ENCODE results near the gene IL17RC. TPM values are rescaled to one million over a fixed set of nuclear protein-coding genes. Genes with fewer than 3 reads are reported as not detected.

Gene IL17RC
- total and polyA plus RNA-seq, 2 donors (not counting 3 experiments of a cell fraction or from before 2014, with no cell fraction given) = 18.7 to 19.9 TPM

DNA sequence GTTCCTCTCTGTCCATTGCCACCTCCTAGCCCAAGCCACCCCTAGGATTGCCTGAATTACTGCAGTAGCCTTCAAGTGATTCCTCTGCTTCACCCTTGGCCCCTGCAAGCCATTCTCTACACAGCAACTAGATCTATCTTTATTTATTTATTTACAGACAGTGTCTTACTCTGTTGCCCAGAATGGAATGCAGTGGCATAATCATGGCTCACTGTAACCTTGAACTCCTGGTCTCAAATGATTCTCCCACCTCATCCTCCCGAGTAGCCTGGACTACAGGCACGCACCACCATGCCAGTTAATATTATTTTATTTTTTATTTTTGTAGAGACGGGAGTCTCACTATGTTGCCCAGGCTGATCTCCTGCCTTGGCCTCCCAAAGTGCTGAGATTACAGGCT, 28.4 kb upstream of the IL17RC start:
- Histone ChIP-seq H3K9me1 (replicated peaks; ENCODE audit: control insufficient read depth, extremely low read depth, insufficient read depth, low read length) (no peaks in the 10 kb centered on the region), H2AFZ (ENCODE audit: low read depth, low read length) (no peak overlapping the region), H3K27me3 (ENCODE audit: control insufficient read depth in 2 of 2, insufficient read depth in 2 of 2, low read length in 2 of 2) (no peaks in the 10 kb centered on the region), H4K20me1 (replicated peaks; ENCODE audit: control insufficient read depth, extremely low read depth, insufficient read depth, low read length) (no peaks in the 10 kb centered on the region), H3K4me3 (replicated peaks in 1 of 3; ENCODE audit: insufficient read depth in 1 of 3, low read depth in 1 of 3, low read length in 3 of 3) (no peak overlapping the region), H3K36me3 (ENCODE audit: control insufficient read depth in 2 of 2, extremely low read depth in 1 of 2, insufficient read depth in 2 of 2, low read length in 2 of 2) (peaks cover 4 to 7% of the 10 kb centered on the region in 2 experiments), H3K4me2 (ENCODE audit: insufficient read depth, low read length) (no peak overlapping the region), H3K4me1 (ENCODE audit: control insufficient read depth, extremely low read depth, insufficient read depth, low read length) (peaks cover 25% of the 10 kb centered on the region), H3K27ac (ENCODE audit: insufficient read depth, low read depth, low read length) (no peak overlapping the region), H3K9ac (replicated peaks; ENCODE audit: extremely low read depth, insufficient read depth, low read length) (no peak overlapping the region), H3K79me2 (ENCODE audit: control insufficient read depth, insufficient read depth, low read length) (peaks cover 27% of the 10 kb centered on the region), H3K9me3 (replicated peaks; ENCODE audit: control insufficient read depth, insufficient read depth, low read length) (no peaks in the 10 kb centered on the region)
- intact Hi-C loops (cut with micrococcal nuclease) (no loop called here), dilution Hi-C loops (cut with MboI; ENCODE audit: extremely low pct_ligation_motif_present, low sequenced_read_pairs) (no loop called here)
- DNase-seq (ENCODE audit: low read depth, low spot score) (no peak), FAIRE-seq (no peak)
- ChIA-PET CTCF (no interaction called here), POLR2A (no interaction called here)
- no TSS peak for BruUV-seq (replicated peaks)
- no peak for TF ChIP-seq GATA2 (IDR thresholded peaks at IDR 0.05; ENCODE audit: insufficient read depth, insufficient read length, low read depth, low read length)
- no peak for TF ChIP-seq MYC (IDR thresholded peaks at IDR 0.05; ENCODE audit: low read depth, low read length)
- no peak for TF ChIP-seq FOS (IDR thresholded peaks at IDR 0.05; ENCODE audit: borderline replicate concordance, insufficient read depth, low read length)
- TF ChIP-seq, protein P1, sequence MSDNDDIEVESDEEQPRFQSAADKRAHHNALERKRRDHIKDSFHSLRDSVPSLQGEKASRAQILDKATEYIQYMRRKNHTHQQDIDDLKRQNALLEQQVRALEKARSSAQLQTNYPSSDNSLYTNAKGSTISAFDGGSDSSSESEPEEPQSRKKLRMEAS (IDR thresholded peaks at IDR 0.05; ENCODE audit: insufficient read depth, insufficient read length) = no peak
- no peak for TF ChIP-seq JUN (IDR thresholded peaks at IDR 0.05; ENCODE audit: borderline replicate concordance, insufficient read depth, insufficient read length, low read depth)
- TF ChIP-seq POLR2A (IDR thresholded peaks at IDR 0.05; ENCODE audit: low read depth, low read length) = no peak
- TF ChIP-seq POLR2AphosphoS5 (IDR thresholded peaks at IDR 0.05; ENCODE audit: insufficient read depth, low read depth, low read length) = no peak
- no peak for TF ChIP-seq EZH2 (IDR thresholded peaks at IDR 0.05; ENCODE audit: borderline replicate concordance, low read depth, low read length, severe bottlenecking)
- TF ChIP-seq, protein P2, sequence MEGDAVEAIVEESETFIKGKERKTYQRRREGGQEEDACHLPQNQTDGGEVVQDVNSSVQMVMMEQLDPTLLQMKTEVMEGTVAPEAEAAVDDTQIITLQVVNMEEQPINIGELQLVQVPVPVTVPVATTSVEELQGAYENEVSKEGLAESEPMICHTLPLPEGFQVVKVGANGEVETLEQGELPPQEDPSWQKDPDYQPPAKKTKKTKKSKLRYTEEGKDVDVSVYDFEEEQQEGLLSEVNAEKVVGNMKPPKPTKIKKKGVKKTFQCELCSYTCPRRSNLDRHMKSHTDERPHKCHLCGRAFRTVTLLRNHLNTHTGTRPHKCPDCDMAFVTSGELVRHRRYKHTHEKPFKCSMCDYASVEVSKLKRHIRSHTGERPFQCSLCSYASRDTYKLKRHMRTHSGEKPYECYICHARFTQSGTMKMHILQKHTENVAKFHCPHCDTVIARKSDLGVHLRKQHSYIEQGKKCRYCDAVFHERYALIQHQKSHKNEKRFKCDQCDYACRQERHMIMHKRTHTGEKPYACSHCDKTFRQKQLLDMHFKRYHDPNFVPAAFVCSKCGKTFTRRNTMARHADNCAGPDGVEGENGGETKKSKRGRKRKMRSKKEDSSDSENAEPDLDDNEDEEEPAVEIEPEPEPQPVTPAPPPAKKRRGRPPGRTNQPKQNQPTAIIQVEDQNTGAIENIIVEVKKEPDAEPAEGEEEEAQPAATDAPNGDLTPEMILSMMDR (IDR thresholded peaks at IDR 0.05; ENCODE audit: extremely low read depth in 1 of 2, insufficient read depth in 1 of 2, low read depth in 1 of 2, low read length in 2 of 2) = no peak

Measured in endothelial cell of umbilical vein (primary cell).